ENCODE results near the gene CASP8AP2.
"Not testable (repeated sequence)": the region's sequence is repeated elsewhere in the genome, so short reads cannot be mapped to it uniquely, and the experiment has no call there.

CASP8AP2 gene

GRCh38 chr6:89826029-89826528 is 3.6 kb upstream of the CASP8AP2 start:
- DNase-seq, result no peak

DNA sequence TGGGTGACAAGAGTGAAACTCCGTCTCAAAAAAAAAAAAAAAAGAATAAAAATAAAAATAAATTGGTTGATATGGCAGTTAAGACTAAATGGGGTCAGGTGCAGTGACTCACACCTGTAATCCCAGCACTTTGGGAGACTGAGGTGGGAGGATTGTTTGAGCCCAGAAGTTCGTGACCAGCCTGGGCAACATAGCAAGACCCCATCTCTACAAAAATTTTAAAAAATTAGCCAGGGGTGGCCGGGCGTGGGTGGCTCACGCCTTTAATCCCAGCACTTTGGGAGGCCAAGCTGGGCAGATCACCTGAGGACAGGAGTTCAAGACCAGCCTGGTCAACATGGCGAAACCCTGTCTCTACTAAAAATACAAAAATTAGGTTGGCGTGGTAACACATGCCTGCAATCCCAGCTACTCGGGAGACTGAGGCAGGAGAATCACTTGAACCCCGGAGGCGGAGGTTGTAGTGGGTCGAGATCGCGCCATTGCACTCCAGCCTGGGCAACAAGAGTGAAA is 1.1 kb upstream of the CASP8AP2 start:
- not testable (repeated sequence) for DNase-seq

DNA sequence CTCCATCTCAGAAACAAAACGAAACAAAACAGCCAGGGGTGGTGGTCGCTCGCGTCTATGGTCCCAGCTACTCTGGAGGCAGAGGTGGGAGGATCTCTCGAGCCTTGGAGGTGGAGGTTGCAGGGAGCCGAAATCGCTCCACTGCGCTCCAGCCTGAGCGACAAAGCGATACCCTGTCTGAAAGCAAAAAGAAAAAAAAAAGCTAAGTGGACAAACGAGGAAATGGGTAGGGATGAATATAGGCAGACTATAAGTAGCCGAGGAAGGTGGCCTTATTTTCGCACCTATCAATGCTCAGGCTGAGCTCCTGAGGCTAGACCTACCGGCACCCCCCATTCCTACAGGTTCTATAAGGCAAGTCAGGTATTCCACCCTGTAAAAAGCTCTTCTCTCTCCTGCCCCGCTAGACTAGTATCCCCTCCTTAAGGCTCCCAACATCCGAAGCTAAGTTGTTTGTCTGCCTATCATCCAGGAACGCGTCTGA is 650 bp upstream of the CASP8AP2 start:
- DNase-seq, result peak; percentile 70

GRCh38 chr6:89830170-89830809 is 610 bp downstream of the CASP8AP2 start:
- DNase-seq, result peak; percentile 60

GRCh38 chr6:89834884-89835792 is 5.5 kb downstream of the CASP8AP2 start:
- peak; percentile 73 for DNase-seq

DNA sequence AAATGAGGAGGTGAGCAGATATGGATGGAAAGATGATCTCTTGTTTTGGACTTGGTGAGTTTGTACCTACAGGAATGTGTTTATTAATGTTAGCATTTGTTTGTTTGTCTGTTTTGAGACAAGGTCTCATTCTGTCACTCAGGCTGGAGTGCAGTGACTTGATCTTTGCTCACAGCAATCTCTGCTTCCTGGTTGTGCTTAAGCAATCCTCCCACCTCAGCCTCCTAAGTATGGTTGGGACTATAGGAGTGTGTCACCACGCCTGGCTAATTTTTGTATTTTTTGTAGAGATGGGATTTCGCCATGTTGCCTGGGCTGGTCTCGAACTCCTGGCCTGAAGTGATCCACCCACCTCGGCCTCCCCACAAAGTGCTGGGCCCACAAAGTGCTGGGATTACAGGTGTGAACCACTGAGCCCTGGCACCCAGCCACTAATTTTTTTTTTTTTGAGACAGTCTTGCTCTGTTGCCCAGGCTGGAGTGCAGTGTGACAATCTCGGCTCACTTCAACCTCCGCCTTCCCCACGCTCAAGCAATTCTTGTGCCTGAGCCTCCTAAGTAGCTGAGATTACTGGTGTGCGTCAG is 7.1 kb downstream of the CASP8AP2 start:
- peak; percentile 42 for DNase-seq

DNA sequence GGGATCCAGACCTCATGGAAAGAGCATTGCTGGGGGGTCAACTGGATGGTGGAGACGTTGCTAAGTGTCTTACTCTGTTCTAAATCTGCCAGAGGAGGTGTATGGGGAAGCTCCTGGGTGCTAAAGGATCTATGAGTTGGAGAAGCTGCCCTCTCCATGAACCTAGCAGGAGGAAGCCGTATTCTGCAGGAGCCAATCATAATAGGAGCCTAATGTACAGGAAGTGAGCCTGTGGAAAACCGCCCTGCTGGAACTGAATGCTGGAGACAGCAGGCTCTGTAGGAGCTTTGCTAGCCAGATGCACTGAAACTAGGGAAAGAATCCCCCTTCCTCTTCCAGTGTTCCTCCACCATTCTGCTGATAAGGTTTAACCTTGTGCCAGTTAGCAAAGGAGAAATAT is 10.9 kb downstream of the CASP8AP2 start:
- peak; percentile 33 for DNase-seq

DNA sequence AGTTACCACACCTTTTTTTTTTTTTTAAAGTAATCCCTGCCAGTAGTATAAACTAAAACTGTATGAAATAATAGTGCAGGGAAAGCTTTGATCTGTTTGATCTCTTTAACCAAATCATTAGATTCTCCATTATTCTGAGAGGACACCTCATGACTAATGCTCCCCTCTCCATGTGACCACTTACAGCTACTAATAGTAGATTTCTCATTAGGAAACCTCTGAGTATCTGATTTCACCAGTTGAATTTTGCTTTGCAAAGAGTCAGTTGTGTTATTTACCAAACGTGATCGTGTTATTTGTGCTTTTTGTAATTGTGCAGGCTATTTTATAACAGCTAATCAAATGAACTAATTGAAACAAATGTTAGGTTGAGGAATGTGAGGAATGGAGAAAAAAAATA is 12.5 kb downstream of the CASP8AP2 start:
- no peak for DNase-seq

GRCh38 chr6:89843070-89843469 is 13.4 kb downstream of the CASP8AP2 start:
- DNase-seq, result no peak

DNA sequence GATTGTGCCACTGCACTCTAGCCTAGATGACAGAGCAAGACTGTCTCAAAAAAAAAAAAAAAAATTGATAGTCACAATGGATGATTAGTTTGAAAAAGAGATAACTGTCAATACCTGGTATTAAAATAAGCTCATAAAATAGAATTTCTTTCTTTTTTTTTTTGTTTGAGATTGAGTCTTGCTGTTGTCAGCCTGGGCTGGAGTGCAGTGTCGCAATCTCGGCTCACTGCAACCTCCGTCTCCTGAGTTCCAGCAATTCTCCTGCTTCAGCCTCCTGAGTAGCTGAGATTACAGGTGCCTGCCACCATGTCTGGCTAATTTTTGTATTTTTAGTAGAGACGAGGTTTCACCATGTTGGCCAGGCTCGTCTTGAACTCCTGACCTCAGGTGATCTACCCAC is 17.8 kb downstream of the CASP8AP2 start:
- DNase-seq, result not testable (repeated sequence)

- DNase-seq, result no peak
Measured at GRCh38 chr6:89853068-89853467, 23.4 kb downstream of the CASP8AP2 start.

GRCh38 chr6:89858041-89858440 is 28.4 kb downstream of the CASP8AP2 start:
- no peak for DNase-seq

GRCh38 chr6:89859744-89860143 is 30.1 kb downstream of the CASP8AP2 start:
- DNase-seq, result no peak

- DNase-seq, result no peak
Measured at GRCh38 chr6:89862273-89862672, 32.6 kb downstream of the CASP8AP2 start.

DNA sequence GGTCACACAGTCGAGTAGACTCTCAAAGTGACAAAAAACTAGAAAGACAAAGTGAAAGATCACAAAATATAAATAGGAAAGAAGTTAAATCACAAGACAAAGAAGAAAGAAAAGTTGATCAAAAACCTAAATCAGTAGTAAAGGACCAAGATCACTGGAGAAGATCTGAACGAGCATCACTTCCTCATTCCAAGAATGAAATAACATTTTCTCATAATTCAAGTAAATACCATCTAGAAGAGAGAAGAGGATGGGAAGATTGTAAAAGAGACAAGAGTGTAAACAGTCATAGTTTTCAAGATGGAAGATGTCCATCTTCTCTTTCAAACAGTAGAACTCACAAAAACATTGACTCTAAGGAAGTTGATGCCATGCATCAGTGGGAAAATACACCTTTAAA is 33.0 kb downstream of the CASP8AP2 start:
- no peak for DNase-seq

DNA sequence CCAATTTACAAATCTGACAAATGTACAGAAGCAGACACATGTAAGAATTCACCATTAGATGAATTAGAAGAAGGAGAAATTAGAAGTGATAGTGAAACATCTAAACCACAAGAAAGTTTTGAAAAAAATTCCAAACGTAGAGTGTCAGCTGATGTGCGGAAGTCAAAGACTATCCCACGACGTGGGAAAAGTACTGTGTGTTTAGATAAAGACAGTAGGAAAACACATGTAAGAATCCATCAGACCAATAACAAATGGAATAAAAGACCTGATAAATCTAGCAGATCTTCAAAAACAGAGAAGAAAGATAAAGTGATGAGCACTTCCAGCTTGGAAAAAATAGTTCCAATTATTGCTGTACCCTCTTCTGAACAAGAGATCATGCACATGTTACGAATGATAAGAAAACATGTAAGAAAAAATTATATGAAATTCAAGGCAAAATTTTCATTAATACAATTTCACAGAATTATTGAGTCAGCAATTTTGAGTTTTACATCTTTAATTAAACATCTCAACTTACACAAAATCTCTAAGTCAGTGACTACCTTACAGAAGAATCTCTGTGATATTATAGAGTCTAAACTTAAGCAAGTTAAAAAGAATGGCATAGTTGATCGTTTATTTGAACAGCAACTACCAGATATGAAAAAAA is 36.5 kb downstream of the CASP8AP2 start:
- no peak for DNase-seq

- DNase-seq, result no peak
Measured at GRCh38 chr6:89873721-89874120, 44.0 kb downstream of the CASP8AP2 start.

GRCh38 chr6:89874438-89874837 is 44.8 kb downstream of the CASP8AP2 start:
- no peak for DNase-seq

DNA sequence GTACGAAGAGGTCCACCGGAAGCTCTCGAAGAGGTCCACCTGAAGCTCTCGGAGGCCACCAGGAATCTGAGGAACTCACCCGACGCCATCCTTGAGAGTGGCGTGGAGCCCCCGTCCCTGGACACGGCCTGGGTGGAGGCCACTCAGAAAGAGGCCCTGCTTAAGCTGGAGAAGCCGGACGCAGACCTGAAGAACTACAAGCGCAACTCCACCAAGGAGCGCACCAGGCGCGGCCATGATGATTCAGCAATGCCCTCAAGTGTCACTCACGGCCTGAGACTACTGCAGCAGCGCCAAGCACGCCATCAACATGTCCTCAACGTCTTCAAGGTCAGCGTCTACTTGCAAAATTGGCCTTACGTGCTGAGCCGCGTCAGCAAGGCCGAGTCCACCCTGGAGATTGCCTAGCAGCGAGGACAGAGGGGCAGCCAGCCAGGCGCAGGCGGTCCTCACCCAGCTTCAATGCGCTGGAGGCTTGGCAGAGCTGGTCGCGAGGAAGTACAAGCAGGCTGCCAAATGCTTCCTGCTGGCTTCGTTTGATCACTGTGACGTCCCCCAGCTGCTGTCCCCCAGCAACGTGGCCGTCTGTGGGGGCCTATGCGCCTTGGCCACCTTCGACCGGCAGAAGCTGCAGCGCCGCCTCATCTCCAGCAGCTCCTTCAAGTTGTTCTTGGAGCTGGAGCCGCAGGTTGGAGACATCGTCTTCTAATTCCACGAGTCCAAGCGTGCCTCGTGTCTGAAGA is 56.9 kb downstream of the CASP8AP2 start:
- no peak for DNase-seq

DNA sequence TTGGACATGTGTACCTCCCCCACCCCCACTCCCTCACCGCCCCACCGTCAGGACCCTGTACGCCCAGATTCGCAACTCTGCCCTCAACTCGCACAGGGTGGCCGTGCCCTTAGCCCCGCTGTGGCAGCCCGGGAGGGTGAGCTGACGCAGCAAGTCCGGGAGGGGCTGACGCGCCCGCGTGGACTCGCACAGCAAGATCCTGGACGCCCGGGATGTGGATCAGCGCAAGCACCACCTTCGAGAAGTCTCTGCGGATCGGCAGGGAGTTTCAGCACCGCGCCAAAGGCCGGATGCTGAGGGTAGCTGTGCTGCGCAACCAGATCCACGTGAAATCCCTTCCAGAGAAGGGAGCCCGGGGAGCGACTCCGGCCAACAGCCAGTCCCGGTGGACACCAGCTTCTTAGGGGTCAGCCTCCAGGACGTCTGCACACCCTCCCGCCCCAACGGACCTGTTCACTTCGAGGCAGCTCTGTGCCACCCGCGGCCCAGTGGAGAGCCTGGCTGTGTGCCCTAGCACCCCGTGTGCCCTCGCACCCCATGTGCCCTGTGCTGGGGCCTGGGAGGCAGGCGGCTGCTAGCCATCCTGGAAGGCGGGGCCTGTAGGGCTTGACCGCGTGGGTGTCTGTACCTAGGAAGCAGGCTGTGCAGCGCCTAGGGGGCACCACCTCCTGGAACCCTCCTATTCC is 57.9 kb downstream of the CASP8AP2 start:
- DNase-seq, result no peak

DNA sequence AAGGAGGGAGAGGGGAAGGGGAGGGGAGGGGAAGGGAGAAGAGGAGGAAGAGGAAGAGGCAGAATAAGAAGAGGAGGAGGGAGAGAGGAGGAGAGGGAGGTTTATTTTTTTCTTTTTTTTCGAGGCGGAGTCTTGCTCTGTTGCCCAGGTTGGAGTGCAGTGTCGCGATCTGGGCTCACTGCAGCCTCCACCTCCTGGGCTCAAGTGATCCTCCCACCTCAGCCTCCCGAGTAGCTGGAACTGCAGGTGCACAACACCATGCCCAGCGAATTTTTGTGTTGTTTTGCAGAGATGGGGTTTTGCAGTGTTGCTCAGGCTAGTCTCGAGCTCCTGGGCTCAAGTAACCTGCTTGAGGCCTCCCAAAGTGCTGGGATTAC is 58.4 kb downstream of the CASP8AP2 start:
- DNase-seq, result no peak
